ENCODE data around the gene ESPL1.
A peak's percentile ranks its signal among the peaks of the same experiment; 100 is the strongest.

Gene ESPL1

GRCh38 chr12:53232646-53233461 lies 35.2 kb upstream of the ESPL1 start:
- FAIRE-seq (no peak), DNase-seq (ENCODE audit: insufficient read length, low spot score) (no peak)
- no peak for TF ChIP-seq CTCF (IDR thresholded peaks at IDR 0.05; ENCODE audit: insufficient read depth, missing control alignments)

GRCh38 chr12:53233671-53234121 lies 34.4 kb upstream of the ESPL1 start:
- FAIRE-seq (no peak), DNase-seq (ENCODE audit: insufficient read length, low spot score) (no peak)
- TF ChIP-seq CTCF (IDR thresholded peaks at IDR 0.05; ENCODE audit: insufficient read depth, missing control alignments), result no peak

- DNase-seq (ENCODE audit: insufficient read length, low spot score) (no peak), FAIRE-seq (no peak)
- no peak for TF ChIP-seq CTCF (IDR thresholded peaks at IDR 0.05; ENCODE audit: insufficient read depth, missing control alignments)
Measured at GRCh38 chr12:53234271-53234914, 33.7 kb upstream of the ESPL1 start.

GRCh38 chr12:53235164-53235563 lies 32.9 kb upstream of the ESPL1 start:
- peak; percentile 66 for DNase-seq (ENCODE audit: insufficient read length, low spot score)
- FAIRE-seq, result peak; percentile 93
- TF ChIP-seq CTCF (IDR thresholded peaks at IDR 0.05; ENCODE audit: insufficient read depth, missing control alignments), result no peak

- FAIRE-seq, result no peak
Measured at GRCh38 chr12:53235742-53236442, 32.2 kb upstream of the ESPL1 start.

GRCh38 chr12:53236443-53237111 lies 31.5 kb upstream of the ESPL1 start:
- no peak for DNase-seq (ENCODE audit: insufficient read length, low spot score)
- no peak for TF ChIP-seq CTCF (IDR thresholded peaks at IDR 0.05; ENCODE audit: insufficient read depth, missing control alignments)
- no peak for FAIRE-seq

More at GRCh38 chr12:53235742-53236442, 32.2 kb upstream of the ESPL1 start:
- TF ChIP-seq CTCF (IDR thresholded peaks at IDR 0.05; ENCODE audit: insufficient read depth, missing control alignments), result no peak
- no peak for DNase-seq (ENCODE audit: insufficient read length, low spot score)
